Choroid plexus epithelial cell (primary cell): ENCODE data around the gene CHCHD6.
A peak's percentile ranks its signal among the peaks of the same experiment; 100 is the strongest.

Source experiments
- DNase-seq: peaks from one replicate; pipeline ENCODE4 v3.0.0-alpha.2; 2010; ENCODE audit warnings: low read depth
- H3K4me3 ChIP-seq: 2 replicates; pipeline ENCODE4 v1.5.1; 2011; ENCODE audit warnings: low read depth, mild to moderate bottlenecking, control low read depth, low read length, moderate library complexity
- TF ChIP-seq, protein P1 (sequence below): conservative IDR thresholded peaks from 2 replicates; pipeline ENCODE4 v1.5.1; 2011; ENCODE audit warnings: low read depth, mild to moderate bottlenecking, control low read depth, inconsistent platforms, low read length, moderate library complexity

Gene CHCHD6

DNA sequence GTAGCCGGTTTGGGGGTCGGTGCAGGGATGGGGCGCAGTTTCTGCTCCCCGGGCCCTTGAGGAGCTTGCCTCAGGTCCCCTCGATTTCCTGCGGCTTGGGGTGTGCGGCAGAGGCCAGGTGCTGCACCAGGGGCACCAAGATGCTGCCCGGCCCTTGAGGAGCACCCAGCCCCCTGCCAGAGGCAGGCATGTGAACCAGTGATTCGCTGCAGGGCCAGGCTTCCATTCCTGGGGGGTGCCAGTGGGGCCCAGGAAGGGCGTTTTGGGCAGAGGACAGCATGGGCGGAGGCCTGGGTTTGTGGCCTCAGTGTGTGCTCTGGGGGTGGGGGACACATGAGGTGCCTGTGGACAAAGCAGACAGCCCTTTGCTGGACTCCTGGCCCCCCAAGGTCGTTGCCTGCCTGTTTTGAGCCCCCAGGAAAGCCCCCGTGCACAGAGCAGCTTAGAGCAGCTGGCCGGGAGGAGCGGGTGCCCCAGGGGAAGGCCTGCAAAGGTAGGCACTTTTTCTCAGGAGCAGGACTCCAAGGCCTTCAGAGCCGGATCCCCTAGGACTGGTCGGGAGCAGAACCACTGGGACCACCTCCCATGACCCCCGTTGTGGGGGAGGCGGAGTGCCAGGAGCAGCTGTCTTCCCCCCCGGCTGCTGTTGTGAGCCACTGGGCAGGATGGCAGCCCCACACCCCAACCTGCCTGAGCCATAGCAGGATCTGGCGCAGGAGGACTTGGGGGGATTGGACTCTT, 280.5 kb downstream of the CHCHD6 start:
- DNase-seq, result no peak
- peak overlapping the region; percentile 72 for H3K4me3 ChIP-seq
- TF ChIP-seq, protein P1, sequence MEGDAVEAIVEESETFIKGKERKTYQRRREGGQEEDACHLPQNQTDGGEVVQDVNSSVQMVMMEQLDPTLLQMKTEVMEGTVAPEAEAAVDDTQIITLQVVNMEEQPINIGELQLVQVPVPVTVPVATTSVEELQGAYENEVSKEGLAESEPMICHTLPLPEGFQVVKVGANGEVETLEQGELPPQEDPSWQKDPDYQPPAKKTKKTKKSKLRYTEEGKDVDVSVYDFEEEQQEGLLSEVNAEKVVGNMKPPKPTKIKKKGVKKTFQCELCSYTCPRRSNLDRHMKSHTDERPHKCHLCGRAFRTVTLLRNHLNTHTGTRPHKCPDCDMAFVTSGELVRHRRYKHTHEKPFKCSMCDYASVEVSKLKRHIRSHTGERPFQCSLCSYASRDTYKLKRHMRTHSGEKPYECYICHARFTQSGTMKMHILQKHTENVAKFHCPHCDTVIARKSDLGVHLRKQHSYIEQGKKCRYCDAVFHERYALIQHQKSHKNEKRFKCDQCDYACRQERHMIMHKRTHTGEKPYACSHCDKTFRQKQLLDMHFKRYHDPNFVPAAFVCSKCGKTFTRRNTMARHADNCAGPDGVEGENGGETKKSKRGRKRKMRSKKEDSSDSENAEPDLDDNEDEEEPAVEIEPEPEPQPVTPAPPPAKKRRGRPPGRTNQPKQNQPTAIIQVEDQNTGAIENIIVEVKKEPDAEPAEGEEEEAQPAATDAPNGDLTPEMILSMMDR, result no peak

DNA sequence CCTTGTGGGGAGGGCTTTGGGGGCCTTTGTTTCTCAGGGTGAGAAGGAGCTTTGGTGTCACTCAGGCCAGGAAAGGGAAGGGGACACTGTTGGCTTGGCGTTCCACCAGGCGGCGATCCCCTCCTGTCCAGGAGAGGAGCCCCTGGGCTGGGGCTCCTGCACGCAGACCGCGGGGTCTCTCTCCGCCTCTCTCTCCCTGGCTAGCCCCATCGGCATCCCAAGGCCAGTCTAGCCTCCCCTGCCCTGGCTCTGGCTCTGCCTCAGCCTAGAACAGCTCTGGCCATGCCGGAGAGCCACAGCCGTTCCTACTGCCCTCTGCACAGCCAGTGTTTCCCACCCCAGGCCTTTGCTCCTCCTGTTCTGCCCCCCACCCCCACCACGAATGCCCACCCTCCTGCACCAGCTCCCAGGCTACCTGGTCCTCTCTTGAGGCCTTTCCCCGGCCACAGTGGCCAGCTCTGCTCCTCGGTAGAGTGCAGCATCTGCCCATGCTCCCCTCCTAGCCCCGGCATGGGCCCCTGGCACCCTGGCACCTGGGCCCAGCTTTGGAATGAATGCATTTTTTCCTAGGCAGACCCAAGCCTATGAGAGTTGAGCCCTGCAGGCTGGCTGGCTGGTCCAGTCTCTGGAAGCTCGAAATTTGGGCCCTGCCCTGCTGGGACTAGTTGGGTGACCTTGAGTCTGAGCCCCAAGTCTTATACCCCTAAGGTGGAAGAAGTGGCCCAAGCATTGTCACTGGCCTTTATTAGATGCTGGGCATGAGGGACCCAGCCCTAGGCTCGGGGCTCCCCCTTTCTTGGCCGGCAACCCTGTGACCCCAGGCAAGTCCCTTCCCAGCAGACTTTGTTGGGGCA, 281.3 kb downstream of the CHCHD6 start:
- H3K4me3 ChIP-seq, result peak overlapping the region; percentile 72

DNA sequence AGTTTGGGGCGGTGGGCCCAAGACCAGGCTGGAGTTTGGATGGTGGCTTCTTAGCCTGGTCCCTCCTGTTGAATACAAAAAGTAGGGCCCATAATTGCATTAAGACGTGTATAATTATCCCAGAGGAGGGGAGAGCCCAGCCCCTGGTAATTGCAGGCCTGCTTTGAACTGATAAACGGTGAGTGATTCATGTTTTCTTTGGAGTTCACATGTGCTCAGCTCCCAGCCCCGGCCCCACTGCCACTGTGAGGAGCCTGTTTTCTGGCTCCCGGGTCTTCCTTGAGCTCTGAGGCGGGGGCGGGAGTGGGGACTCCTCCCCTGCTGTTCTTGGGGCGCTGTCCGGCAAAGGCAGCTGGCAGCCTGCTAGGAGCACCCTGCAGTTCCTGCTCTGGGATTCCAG, 282.0 kb downstream of the CHCHD6 start:
- TF ChIP-seq, protein P1, result no peak
- no peak overlapping the region for H3K4me3 ChIP-seq
- peak; percentile 53 for DNase-seq

More for the DNA sequence above, 281.3 kb downstream of the CHCHD6 start:
- DNase-seq, result no peak
- TF ChIP-seq, protein P1, result no peak

DNA sequence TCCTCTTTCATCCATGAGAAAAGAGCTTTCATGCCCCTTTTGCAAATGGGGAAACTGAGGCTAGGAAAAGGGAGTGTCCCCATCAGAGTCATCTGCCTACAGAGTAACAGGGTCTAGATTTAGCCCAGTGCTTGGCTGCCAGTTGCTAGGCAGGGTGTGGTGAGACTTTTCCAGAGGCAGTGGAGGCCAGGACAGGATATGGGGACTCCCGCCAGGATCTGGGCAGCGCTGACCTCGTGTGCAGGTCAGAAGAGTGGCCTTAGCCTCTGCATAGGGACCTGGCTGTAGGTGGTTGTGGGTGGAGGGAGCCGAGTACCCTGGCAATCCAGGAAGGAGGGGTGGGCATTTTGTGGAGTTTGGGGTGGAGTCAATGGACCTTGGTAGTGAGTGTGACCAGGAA, 283.1 kb downstream of the CHCHD6 start:
- TF ChIP-seq, protein P1, result no peak
- no peak for DNase-seq
- no peak overlapping the region for H3K4me3 ChIP-seq

DNA sequence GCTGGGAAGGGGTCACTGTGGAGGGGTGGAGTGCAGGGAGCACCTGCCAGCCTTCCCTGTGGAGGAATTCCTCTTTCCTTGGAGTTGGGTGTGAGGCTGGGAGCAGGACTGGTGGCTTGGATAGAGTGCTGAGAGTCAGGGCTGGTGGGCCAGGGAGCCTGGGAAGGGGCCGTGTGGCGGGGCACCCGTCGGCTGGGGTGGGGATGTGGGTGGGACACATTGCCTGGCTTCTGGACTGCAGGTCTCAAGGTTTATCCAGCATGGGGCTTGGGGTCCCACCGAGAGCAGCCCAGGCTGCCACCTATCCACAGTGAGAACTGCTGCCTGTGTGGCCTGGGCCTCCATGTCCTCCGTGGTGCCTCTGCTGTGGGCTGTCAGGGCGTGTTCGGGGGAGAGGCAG, 283.6 kb downstream of the CHCHD6 start:
- DNase-seq, result no peak
- no peak overlapping the region for H3K4me3 ChIP-seq
- TF ChIP-seq, protein P1, result no peak

DNA sequence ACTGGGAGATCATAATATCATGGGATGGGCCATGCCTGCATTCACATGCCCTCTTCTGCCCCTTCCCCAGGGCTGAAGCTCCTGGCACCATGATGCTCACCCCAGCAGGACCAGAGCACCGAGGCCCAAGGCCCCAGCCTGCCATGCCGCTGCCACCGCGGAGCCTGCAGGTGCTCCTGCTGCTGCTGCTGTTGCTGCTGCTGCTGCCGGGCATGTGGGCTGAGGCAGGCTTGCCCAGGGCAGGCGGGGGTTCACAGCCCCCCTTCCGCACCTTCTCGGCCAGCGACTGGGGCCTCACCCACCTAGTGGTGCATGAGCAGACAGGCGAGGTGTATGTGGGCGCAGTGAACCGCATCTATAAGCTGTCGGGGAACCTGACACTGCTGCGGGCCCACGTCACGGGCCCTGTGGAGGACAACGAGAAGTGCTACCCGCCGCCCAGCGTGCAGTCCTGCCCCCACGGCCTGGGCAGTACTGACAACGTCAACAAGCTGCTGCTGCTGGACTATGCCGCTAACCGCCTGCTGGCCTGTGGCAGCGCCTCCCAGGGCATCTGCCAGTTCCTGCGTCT, 284.5 kb downstream of the CHCHD6 start:
- no peak overlapping the region for H3K4me3 ChIP-seq
- TF ChIP-seq, protein P1, result no peak
- no peak for DNase-seq
